Dendritic cell treated with granulocyte-macrophage colony-stimulating factor and Interleukin-4, amounts not matched to agents 40 ng/mL and 50 ng/mL, for 4 days (primary cell): ENCODE measurements around the gene FAM124A.

ENCODE experiments used
- H3K27ac Mint-ChIP-seq: one replicate; pipeline ENCODE4 v1.8.0; 2022; ENCODE audit warnings: mild to moderate bottlenecking, mixed read lengths
- H3K27me3 Mint-ChIP-seq: one replicate; pipeline ENCODE4 v1.8.0; 2022; ENCODE audit warnings: mild to moderate bottlenecking, mixed read lengths
- H3K36me3 Mint-ChIP-seq: one replicate; pipeline ENCODE4 v1.8.0; 2022; ENCODE audit warnings: low read depth, mixed read lengths
- H3K4me1 Mint-ChIP-seq: one replicate; pipeline ENCODE4 v1.8.0; 2022; ENCODE audit warnings: low read depth, mixed read lengths
- H3K4me3 Mint-ChIP-seq: one replicate; pipeline ENCODE4 v1.8.0; 2022; ENCODE audit warnings: mild to moderate bottlenecking, moderate library complexity, mixed read lengths
- H3K9me3 Mint-ChIP-seq: one replicate; pipeline ENCODE4 v1.8.0; 2022; ENCODE audit warnings: mixed read lengths
- intact Hi-C: fragments of 100-400 bp; cut with micrococcal nuclease; formaldehyde crosslinking; loops from one replicate; pipeline ENCODE4 v1.15.0; 2022

FAM124A gene

DNA sequence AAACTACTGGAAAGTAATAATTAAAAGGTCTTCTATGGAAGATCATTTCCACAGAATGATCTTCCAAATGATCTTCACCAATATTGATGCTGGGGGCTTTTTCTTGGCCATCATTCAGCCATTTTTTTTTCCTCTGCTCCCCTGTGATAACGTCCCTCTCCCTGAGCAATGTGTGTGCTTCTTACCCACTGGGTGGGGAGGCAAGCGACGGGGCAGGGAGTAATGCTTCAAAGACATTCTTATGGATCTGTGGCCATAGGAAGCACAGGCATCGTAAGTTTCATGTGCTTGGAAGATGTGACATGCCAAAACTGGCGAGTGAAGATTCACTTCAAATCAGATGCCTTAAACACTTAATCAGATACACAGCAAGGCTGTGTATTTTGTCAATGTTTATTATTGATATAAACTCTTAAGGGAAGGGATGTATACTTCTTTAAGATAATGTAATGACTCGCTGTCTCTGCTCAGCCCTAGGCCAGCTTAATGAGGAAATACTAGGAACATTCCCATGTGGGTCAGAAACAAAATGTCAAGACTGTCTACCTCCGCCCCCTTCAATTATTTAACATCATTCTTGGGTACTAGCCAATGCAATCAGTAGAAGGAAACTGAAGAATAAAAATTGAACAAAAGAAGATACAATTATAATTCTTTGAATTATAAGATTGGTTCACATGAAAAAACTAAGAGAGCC is 83.2 kb downstream of the FAM124A start:
- intact Hi-C loops, result no loop called here
- Mint-ChIP-seq H3K36me3 (no peaks in the 10 kb centered on the region), H3K4me3 (no peak overlapping the region), H3K27ac (no peak overlapping the region), H3K9me3 (no peaks in the 10 kb centered on the region), H3K4me1 (no peaks in the 10 kb centered on the region), H3K27me3 (no peaks in the 10 kb centered on the region)

DNA sequence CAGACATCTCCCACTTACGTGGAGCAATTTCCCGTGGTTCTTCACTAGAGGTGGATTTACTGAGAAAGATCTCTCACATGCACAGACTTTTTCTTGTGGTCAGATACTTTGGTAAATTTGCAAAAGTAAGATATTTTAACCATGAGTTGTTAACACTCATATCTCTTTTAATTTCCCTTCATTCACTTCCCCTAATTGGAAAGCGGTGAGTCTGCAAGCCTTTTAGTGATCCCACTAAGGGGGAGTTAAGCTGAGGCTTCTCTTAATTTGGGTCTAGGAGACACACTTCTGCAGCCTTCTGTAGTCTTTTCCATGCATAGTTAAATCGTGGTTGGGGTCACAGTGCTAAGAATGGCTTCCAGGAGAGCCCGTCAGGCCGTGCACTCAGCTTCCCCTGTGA is 86.6 kb downstream of the FAM124A start:
- no peak overlapping the region for H3K4me3 Mint-ChIP-seq
- no peaks in the 10 kb centered on the region for H3K9me3 Mint-ChIP-seq
- no peak overlapping the region for H3K27ac Mint-ChIP-seq
- intact Hi-C loops, result no loop called here
- H3K36me3 Mint-ChIP-seq, result no peaks in the 10 kb centered on the region
- H3K4me1 Mint-ChIP-seq, result no peaks in the 10 kb centered on the region
- H3K27me3 Mint-ChIP-seq, result peaks cover 2% of the 10 kb centered on the region

DNA sequence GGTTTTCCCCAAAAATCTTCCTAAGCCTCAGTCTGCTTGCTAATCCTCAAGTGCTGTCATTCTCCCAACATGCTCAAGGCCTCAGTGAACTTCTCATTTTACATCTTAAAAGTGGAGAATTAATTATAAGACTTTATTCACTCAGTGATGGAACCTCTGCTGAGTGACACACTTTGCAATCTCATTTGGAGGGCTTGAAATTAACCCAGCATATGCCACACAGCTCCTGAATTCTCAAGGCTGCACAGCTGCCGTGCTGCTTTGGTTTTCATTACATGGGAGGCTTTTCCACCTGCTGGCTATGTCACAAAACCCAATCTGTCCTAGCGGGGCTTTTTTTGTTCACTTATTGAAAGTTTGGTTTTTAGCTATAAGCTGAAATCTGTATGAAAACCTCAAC is 89.0 kb downstream of the FAM124A start:
- H3K36me3 Mint-ChIP-seq, result no peaks in the 10 kb centered on the region
- H3K9me3 Mint-ChIP-seq, result no peaks in the 10 kb centered on the region
- no peak overlapping the region for H3K4me3 Mint-ChIP-seq
- intact Hi-C loops, result no loop called here
- H3K27ac Mint-ChIP-seq, result no peak overlapping the region
- H3K4me1 Mint-ChIP-seq, result peaks cover 7% of the 10 kb centered on the region
- peaks cover 2% of the 10 kb centered on the region for H3K27me3 Mint-ChIP-seq

GRCh38 chr13:51311957-51312520 is 89.8 kb downstream of the FAM124A start:
- peaks cover 7% of the 10 kb centered on the region for H3K4me1 Mint-ChIP-seq
- no peaks in the 10 kb centered on the region for H3K9me3 Mint-ChIP-seq
- intact Hi-C loops, result no loop called here
- no peak overlapping the region for H3K4me3 Mint-ChIP-seq
- no peak overlapping the region for H3K27ac Mint-ChIP-seq
- peaks cover 2% of the 10 kb centered on the region for H3K27me3 Mint-ChIP-seq
- no peaks in the 10 kb centered on the region for H3K36me3 Mint-ChIP-seq

DNA sequence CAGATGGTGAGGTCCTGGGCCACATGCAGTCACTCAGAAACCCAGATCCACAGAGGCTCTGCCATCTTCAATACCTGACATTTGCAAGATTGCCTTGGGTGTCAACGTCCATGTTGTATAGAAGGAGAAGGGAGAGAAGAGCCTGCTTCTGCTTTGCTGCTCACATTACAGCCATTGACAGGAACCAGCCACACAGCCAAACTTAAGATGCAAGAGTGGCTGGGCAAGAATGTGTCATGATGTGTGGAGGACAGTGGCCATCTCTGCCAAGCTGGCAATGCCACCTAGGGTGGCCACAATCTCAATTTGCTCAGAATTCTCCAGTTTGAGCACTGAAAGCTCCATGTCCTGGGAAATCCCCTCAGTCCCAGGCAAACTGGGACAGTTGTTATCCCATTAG is 91.4 kb downstream of the FAM124A start:
- peaks cover 7% of the 10 kb centered on the region for H3K4me1 Mint-ChIP-seq

DNA sequence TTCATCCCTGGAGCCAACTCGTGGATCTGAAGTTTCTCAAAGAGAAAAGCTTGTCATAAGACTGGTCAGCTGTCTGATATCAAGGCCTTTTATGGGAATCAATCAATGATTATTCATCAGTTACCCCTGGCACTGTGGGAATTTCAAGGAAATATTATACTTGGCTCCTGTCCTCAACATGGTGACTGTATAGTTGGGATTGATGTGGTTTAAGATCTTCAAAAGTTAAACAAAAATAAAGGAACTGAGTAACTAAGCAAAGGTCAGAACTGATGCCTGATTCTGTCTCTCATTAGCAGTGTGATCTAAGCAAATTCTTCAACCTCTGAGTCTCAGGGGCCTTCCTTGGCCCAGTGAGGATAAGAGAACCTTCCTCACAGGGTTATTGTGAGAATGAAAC is 95.1 kb downstream of the FAM124A start:
- Mint-ChIP-seq H3K36me3 (no peaks in the 10 kb centered on the region), H3K4me1 (peaks cover 7% of the 10 kb centered on the region), H3K27ac (no peak overlapping the region), H3K27me3 (peaks cover under 1% of the 10 kb centered on the region), H3K9me3 (no peaks in the 10 kb centered on the region), H3K4me3 (no peak overlapping the region)
- intact Hi-C loops, result no loop called here

More for the DNA sequence above, 91.4 kb downstream of the FAM124A start:
- Mint-ChIP-seq H3K27ac (no peak overlapping the region), H3K9me3 (no peaks in the 10 kb centered on the region), H3K4me3 (no peak overlapping the region), H3K36me3 (no peaks in the 10 kb centered on the region), H3K27me3 (peaks cover 2% of the 10 kb centered on the region)
- intact Hi-C loops, result no loop called here

GRCh38 chr13:51318015-51318414 is 95.8 kb downstream of the FAM124A start:
- Mint-ChIP-seq H3K4me3 (no peak overlapping the region), H3K27me3 (no peaks in the 10 kb centered on the region), H3K4me1 (peaks cover 7% of the 10 kb centered on the region), H3K9me3 (no peaks in the 10 kb centered on the region), H3K27ac (no peak overlapping the region), H3K36me3 (no peaks in the 10 kb centered on the region)
- intact Hi-C loops, result no loop called here

DNA sequence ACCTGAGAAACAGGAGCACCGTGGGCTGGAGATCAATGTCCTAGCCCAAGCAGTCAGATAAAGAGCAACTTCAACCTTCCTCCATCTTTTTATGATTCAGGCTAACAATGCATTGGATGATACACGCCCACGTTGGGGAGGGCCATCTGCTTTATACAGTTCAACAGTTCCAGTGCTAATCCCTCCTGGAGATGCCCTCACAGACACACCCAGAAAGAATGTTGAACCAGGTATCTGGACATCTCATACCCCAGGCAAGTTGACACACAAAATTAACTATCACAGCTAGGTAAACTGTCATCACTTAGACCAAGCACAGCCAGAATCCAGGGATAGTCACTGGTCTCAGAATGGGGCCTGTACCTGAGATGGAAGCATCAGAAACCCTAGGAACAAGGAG is 96.7 kb downstream of the FAM124A start:
- Mint-ChIP-seq H3K4me3 (no peak overlapping the region), H3K9me3 (no peaks in the 10 kb centered on the region), H3K4me1 (peaks cover 7% of the 10 kb centered on the region), H3K27me3 (no peaks in the 10 kb centered on the region), H3K36me3 (no peaks in the 10 kb centered on the region), H3K27ac (no peak overlapping the region)
- intact Hi-C loops, result no loop called here

GRCh38 chr13:51321836-51322235 is 99.6 kb downstream of the FAM124A start:
- Mint-ChIP-seq H3K9me3 (no peaks in the 10 kb centered on the region), H3K4me1 (no peaks in the 10 kb centered on the region), H3K27ac (no peak overlapping the region), H3K36me3 (no peaks in the 10 kb centered on the region), H3K4me3 (no peak overlapping the region), H3K27me3 (no peaks in the 10 kb centered on the region)
- intact Hi-C loops, result no loop called here

- no peaks in the 10 kb centered on the region for H3K27me3 Mint-ChIP-seq
- no peaks in the 10 kb centered on the region for H3K4me1 Mint-ChIP-seq
- no peak overlapping the region for H3K4me3 Mint-ChIP-seq
- no peaks in the 10 kb centered on the region for H3K36me3 Mint-ChIP-seq
- intact Hi-C loops, result no loop called here
- no peak overlapping the region for H3K27ac Mint-ChIP-seq
- no peaks in the 10 kb centered on the region for H3K9me3 Mint-ChIP-seq
Measured at GRCh38 chr13:51322826-51323225, 100.6 kb downstream of the FAM124A start.

- intact Hi-C loops, result no loop called here
- Mint-ChIP-seq H3K4me3 (no peak overlapping the region), H3K4me1 (no peaks in the 10 kb centered on the region), H3K27ac (no peak overlapping the region), H3K9me3 (no peaks in the 10 kb centered on the region), H3K36me3 (no peaks in the 10 kb centered on the region), H3K27me3 (no peaks in the 10 kb centered on the region)
Measured at GRCh38 chr13:51323824-51324511, 101.8 kb downstream of the FAM124A start.

GRCh38 chr13:51324714-51325420 is 102.7 kb downstream of the FAM124A start:
- Mint-ChIP-seq H3K27me3 (no peaks in the 10 kb centered on the region), H3K4me1 (peaks cover under 1% of the 10 kb centered on the region), H3K36me3 (no peaks in the 10 kb centered on the region), H3K27ac (no peak overlapping the region), H3K9me3 (no peaks in the 10 kb centered on the region), H3K4me3 (no peak overlapping the region)
- intact Hi-C loops, result no loop called here

- Mint-ChIP-seq H3K36me3 (no peaks in the 10 kb centered on the region), H3K27ac (no peak overlapping the region), H3K27me3 (no peaks in the 10 kb centered on the region), H3K4me1 (peaks cover 10% of the 10 kb centered on the region), H3K4me3 (no peak overlapping the region), H3K9me3 (no peaks in the 10 kb centered on the region)
- intact Hi-C loops, result no loop called here
Measured at GRCh38 chr13:51325837-51326236, 103.6 kb downstream of the FAM124A start.

GRCh38 chr13:51326777-51327176 is 104.6 kb downstream of the FAM124A start:
- H3K4me3 Mint-ChIP-seq, result no peak overlapping the region
- no peaks in the 10 kb centered on the region for H3K36me3 Mint-ChIP-seq
- no peak overlapping the region for H3K27ac Mint-ChIP-seq
- no peaks in the 10 kb centered on the region for H3K9me3 Mint-ChIP-seq
- intact Hi-C loops, result no loop called here
- peaks cover 20% of the 10 kb centered on the region for H3K4me1 Mint-ChIP-seq
- H3K27me3 Mint-ChIP-seq, result peaks cover 1% of the 10 kb centered on the region
